Progenitor cell of endocrine pancreas (in vitro differentiated cells): ENCODE data around the gene NHSL1. TPM values are rescaled to one million over a fixed set of nuclear protein-coding genes. Genes with fewer than 3 reads are reported as not detected.
"Not testable (repeated sequence)": the region's sequence is repeated elsewhere in the genome, so short reads cannot be mapped to it uniquely, and the experiment has no call there.

Experiments used
- DNase-seq: peaks from one replicate; pipeline ENCODE4 v3.0.0; 2021; ENCODE audit warnings: low spot score; ENCODE audit not compliant: unreplicated experiment
- H3K27ac Mint-ChIP-seq: 2 replicates; pipeline ENCODE4 v1.8.0; 2021; ENCODE audit warnings: mild to moderate bottlenecking, moderate library complexity, mixed read lengths
- H3K27me3 Mint-ChIP-seq: 2 replicates; pipeline ENCODE4 v1.8.0; 2021; ENCODE audit warnings: mixed read lengths
- H3K36me3 Mint-ChIP-seq: 2 replicates; pipeline ENCODE4 v1.8.0; 2022; ENCODE audit warnings: mixed read lengths; ENCODE audit not compliant: insufficient read depth
- H3K4me1 Mint-ChIP-seq: 2 replicates; pipeline ENCODE4 v1.8.0; 2021; ENCODE audit warnings: low read depth, mixed read lengths
- H3K4me3 Mint-ChIP-seq: 2 replicates; pipeline ENCODE4 v1.8.0; 2021; ENCODE audit warnings: low read depth, mild to moderate bottlenecking, moderate library complexity, mixed read lengths
- H3K9me3 Mint-ChIP-seq: 2 replicates; pipeline ENCODE4 v1.8.0; 2021; ENCODE audit warnings: low read depth, mixed read lengths
- CTCF ChIP-seq: fragments of 200-600 bp; sonication (generic); IDR thresholded peaks from one replicate; pipeline ENCODE4 v1.5.0; 2021; ENCODE audit warnings: antibody characterized with exemption, mild to moderate bottlenecking; ENCODE audit not compliant: unreplicated experiment
- total RNA-seq: library from RNA; stranded (reverse); gene quantifications from 2 replicates; pipeline ENCODE4 v1.2.1, GENCODE V29; 2021

The NHSL1 gene
- total RNA-seq, 1 donor from 2014 or later, result 86.5 TPM

GRCh38 chr6:138429761-138430160, 69.5 kb downstream of the NHSL1 start:
- H3K27ac Mint-ChIP-seq, result no peak overlapping the region
- no peaks in the 10 kb centered on the region for H3K4me1 Mint-ChIP-seq

GRCh38 chr6:138428944-138429598, 70.2 kb downstream of the NHSL1 start:
- H3K4me1 Mint-ChIP-seq, result no peaks in the 10 kb centered on the region
- peaks cover 20% of the 10 kb centered on the region for H3K36me3 Mint-ChIP-seq
- H3K27me3 Mint-ChIP-seq, result no peaks in the 10 kb centered on the region
- DNase-seq, result no peak
- no peak overlapping the region for H3K27ac Mint-ChIP-seq
- no peak overlapping the region for H3K4me3 Mint-ChIP-seq
- TF ChIP-seq CTCF, result peak; percentile 67
- no peaks in the 10 kb centered on the region for H3K9me3 Mint-ChIP-seq

More at GRCh38 chr6:138429761-138430160, 69.5 kb downstream of the NHSL1 start:
- H3K36me3 Mint-ChIP-seq, result peaks cover 14% of the 10 kb centered on the region
- H3K27me3 Mint-ChIP-seq, result no peaks in the 10 kb centered on the region
- H3K9me3 Mint-ChIP-seq, result no peaks in the 10 kb centered on the region
- no peak for TF ChIP-seq CTCF
- no peak overlapping the region for H3K4me3 Mint-ChIP-seq
- no peak for DNase-seq

GRCh38 chr6:138427701-138428100, 71.6 kb downstream of the NHSL1 start:
- no peak for DNase-seq
- Mint-ChIP-seq H3K27me3 (no peaks in the 10 kb centered on the region), H3K9me3 (no peaks in the 10 kb centered on the region)

GRCh38 chr6:138426500-138427123, 72.7 kb downstream of the NHSL1 start:
- no peak for TF ChIP-seq CTCF
- H3K9me3 Mint-ChIP-seq, result no peaks in the 10 kb centered on the region

More at GRCh38 chr6:138427701-138428100, 71.6 kb downstream of the NHSL1 start:
- Mint-ChIP-seq H3K27ac (no peak overlapping the region), H3K4me1 (peaks cover 1% of the 10 kb centered on the region), H3K36me3 (peaks cover 25% of the 10 kb centered on the region), H3K4me3 (no peak overlapping the region)
- no peak for TF ChIP-seq CTCF

GRCh38 chr6:138425256-138425655, 74.0 kb downstream of the NHSL1 start:
- Mint-ChIP-seq H3K27ac (peak overlapping the region; percentile 51), H3K36me3 (peaks cover 39% of the 10 kb centered on the region)
- not testable (repeated sequence) for H3K9me3 Mint-ChIP-seq, H3K4me1 Mint-ChIP-seq, H3K4me3 Mint-ChIP-seq, DNase-seq, H3K27me3 Mint-ChIP-seq

More at GRCh38 chr6:138426500-138427123, 72.7 kb downstream of the NHSL1 start:
- Mint-ChIP-seq H3K27me3 (no peaks in the 10 kb centered on the region), H3K36me3 (peaks cover 31% of the 10 kb centered on the region), H3K4me1 (peaks cover 1% of the 10 kb centered on the region), H3K27ac (no peak overlapping the region), H3K4me3 (no peak overlapping the region)
- DNase-seq, result no peak
